ENCODE measurements around the gene TSPAN9. TPM values are rescaled to one million over a fixed set of nuclear protein-coding genes. Genes with fewer than 3 reads are reported as not detected.

Gene TSPAN9
- total RNA-seq, 1 experiment from 2014 or later = 9.8 TPM

GRCh38 chr12:3311491-3312103, 234.4 kb downstream of the TSPAN9 start:
- no peak for DNase-seq (ENCODE audit: low read depth)

DNA sequence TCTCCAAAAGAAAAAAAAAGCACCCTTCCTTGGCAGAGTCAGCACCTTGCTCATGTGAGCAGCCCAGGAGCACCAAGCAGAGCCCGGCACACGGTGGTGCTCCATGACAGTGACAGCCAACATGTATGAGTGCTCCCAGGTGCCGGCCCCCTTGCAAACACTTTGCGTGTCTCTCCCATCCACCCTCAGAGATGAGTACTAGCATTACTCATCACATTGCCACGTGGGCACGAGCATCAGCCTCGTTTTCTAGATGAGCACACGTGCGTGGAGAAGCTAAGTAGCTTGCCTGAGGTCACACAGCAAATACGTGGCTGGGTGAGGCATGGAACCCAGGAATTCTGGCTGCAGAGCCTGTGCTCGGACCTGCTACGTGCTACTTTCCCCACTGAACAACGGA, 235.9 kb downstream of the TSPAN9 start:
- peak; percentile 85 for DNase-seq (ENCODE audit: low read depth)

DNA sequence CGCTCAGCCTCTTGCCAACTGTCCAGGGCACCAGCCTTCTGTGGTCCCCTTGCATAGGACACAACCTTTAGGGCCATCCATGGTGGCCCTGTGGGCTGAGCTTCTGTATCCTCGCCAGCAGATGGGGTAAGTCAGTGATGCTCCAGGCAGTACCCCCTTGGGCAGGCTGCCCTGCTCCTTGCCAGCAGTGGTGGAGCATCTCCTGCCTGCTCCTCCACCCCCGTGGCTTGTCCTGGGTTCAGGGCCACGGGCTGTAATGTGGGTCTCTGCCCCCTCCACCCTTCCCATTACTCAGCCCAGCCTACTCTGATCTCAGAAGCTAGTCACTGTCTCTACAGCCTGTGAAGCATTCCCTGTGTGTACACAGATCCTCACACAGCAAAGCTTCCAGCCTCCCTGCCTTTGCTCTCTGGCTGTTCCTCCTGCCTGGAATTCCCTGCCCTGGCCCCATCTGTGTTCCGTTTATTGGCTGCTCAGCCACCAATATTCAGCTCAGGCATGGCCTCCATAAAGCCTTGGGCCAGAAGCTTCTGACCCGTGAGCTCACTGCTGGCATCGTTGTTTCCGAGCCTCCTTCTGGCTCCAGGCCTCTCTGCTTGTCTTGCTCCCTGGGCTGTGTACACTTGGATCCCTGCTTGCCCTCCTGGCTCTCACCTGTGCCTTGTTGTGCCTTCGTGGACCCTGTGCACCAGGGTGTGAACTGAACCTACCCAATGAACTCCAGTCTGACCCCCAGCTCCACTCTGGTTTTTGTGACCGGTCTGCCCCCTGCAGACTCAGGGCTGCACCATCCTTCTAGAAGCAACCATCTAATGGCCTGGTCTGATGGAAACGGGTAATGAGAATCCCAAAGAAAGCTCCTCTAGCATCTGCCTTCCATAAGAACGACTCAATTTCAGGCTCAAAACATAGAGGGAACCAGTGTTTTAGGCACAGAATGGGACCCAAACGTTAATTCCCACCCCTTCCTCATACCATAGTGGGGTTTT, 236.8 kb downstream of the TSPAN9 start:
- peak; percentile 62 for DNase-seq (ENCODE audit: low read depth)

DNA sequence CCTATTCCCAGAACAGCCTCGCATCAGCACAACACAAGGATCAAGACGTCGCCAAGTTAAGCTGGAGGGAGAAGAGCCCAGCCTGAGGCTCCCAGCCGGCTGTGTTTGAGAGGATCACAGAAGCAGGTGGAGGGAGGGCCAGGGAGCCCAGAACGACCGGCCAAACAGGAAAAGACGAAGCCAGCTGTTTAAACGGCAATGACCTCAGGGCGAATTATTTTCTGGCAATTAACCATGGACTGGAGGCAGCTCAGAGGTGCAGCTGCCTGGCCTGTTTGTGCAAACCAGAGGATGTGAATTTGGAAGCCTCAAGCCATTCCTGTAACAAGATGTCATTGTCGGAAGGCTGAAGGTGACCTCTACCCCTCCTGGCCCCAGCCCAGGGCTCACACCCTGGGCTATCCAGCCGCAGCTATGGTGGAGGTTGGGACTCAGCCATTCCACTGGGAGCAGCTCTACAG, 238.1 kb downstream of the TSPAN9 start:
- peak; percentile 58 for DNase-seq (ENCODE audit: low read depth)

GRCh38 chr12:3316776-3317480, 239.7 kb downstream of the TSPAN9 start:
- no peak for DNase-seq (ENCODE audit: low read depth)

- DNase-seq (ENCODE audit: low read depth) = no peak
These were observed 240.3 kb downstream of the TSPAN9 start for GRCh38 chr12:3317481-3317815.

GRCh38 chr12:3317841-3318501, 240.8 kb downstream of the TSPAN9 start:
- no peak for DNase-seq (ENCODE audit: low read depth)

- no peak for DNase-seq (ENCODE audit: low read depth)
These were observed 242.7 kb downstream of the TSPAN9 start for GRCh38 chr12:3319723-3320492.

GRCh38 chr12:3320881-3321509, 243.8 kb downstream of the TSPAN9 start:
- no peak for DNase-seq (ENCODE audit: low read depth)

GRCh38 chr12:3321881-3322280, 244.7 kb downstream of the TSPAN9 start:
- DNase-seq (ENCODE audit: low read depth) = no peak

DNA sequence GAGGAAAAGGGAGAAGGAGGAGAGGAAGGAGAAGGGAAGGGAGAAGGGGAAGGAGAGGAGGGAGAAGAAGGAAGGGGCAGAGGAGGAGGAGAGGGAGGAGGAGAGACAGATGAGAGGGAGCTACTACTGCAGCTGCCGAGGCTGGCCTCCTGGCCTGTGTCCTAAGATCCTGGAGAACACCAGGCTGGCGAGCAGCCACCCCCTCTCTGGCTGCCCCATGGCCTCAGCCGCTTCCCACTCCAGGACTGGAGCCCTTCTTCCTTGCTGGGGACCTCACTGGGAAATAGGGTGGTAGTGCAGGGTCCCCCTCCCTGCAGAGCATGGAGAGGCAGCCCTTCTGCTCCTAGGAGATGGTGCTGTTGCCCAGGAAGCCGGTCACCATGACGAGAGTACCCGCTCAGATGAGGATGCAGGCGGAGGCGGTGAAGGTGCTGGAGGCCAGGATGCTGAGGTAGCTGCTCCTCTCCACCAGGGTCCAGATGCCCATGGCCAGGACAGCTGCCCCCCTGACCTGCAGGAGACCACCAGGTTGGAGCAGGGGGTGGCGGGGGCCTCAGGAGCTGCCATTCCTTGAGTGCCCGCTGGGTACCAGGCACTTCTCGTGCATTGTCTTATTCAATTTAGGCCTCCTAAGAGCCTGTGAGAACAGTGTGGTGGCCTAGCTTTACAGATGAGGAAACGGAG, 246.0 kb downstream of the TSPAN9 start:
- no peak for DNase-seq (ENCODE audit: low read depth)

- DNase-seq (ENCODE audit: low read depth) = no peak
These were observed 248.6 kb downstream of the TSPAN9 start for GRCh38 chr12:3325736-3326135.

DNA sequence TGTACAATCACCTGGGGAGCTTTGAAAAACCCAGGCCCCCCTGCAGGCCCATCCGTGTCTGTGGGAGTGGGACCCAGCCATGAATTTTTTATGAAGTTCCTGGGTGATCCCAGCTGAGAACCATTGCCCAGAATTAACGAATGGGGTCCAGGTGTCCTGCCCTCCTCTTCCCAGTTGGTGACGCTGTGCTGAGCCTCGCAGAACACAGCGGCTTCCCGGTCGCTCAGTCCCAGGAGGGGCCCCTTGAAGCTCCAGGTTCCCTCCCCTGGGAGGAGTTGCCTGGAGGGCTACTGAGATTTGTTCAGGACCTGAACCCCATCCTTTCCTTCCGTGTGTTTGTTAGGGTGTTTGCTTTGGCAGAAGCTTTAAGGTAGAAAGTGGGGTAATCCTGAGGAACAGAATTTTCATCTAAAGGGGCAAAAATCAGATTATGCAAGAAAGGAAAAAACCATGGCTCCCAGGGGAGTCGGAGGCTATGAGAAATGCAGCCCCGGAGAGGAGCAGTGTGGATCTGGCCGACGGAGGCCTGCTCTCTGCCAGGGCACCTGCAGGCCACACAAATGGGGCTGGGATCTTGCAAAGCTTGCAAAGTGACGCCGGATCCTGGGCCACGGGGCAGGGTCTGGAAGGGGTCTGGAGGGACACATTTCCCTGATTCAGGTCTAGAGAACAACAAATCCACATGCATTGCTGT, 249.1 kb downstream of the TSPAN9 start:
- no peak for DNase-seq (ENCODE audit: low read depth)

GRCh38 chr12:3326850-3327780, 249.9 kb downstream of the TSPAN9 start:
- no peak for DNase-seq (ENCODE audit: low read depth)

DNA sequence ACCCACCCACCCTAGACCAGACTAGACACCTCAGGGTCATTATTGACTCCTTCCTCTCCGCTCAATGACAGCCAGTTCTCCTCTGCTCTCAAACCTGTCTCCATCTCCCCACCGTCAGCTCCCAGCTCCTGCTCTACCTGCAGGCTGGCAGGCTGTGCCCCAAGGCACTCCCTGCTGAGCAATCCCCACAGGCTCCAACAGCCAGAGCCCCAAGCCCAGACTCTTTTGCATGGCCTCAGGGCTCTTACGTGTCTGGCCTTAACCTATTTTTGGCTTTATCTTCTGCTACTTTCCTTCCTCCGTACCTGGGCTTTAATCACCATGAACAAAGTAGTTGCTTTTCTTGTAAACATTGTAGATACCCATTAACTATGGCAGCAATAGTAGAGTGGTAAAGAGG, 250.9 kb downstream of the TSPAN9 start:
- no peak for DNase-seq (ENCODE audit: low read depth)

- no peak for DNase-seq (ENCODE audit: low read depth)
These were observed 251.4 kb downstream of the TSPAN9 start for GRCh38 chr12:3328571-3328970.

DNA sequence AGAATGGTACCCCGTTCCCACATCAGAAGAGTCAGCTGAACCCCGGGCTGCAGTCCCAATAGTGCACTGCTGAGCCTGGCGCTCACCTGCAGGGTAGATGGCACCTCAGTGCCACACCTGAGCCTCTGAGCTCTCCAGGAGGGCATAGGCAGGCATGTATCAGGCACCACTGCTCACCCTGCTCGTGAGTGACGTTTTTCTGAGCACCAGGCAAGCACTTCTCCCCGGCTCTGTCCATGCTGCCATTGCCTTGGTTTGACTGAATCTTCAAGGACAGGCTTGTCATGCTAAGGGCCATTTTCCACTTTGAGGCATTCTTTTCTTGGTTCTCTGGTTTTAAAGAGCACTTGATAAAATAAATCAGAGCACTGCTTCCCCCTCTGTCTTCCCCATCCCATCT, 252.2 kb downstream of the TSPAN9 start:
- DNase-seq (ENCODE audit: low read depth) = no peak

- DNase-seq (ENCODE audit: low read depth) = no peak
These were observed 253.9 kb downstream of the TSPAN9 start for GRCh38 chr12:3330976-3331510.

Data from Daoy (cell line).